GM18907 (cell line): ENCODE data around the gene ST6GAL2.

Experiments
- ATAC-seq: cut with Tn5 transposase; IDR thresholded peaks from one replicate; pipeline ENCODE4 v1.9.1; 2021; ENCODE audit warnings: mild to moderate bottlenecking, moderate library complexity; ENCODE audit not compliant: unreplicated experiment

The ST6GAL2 gene

DNA sequence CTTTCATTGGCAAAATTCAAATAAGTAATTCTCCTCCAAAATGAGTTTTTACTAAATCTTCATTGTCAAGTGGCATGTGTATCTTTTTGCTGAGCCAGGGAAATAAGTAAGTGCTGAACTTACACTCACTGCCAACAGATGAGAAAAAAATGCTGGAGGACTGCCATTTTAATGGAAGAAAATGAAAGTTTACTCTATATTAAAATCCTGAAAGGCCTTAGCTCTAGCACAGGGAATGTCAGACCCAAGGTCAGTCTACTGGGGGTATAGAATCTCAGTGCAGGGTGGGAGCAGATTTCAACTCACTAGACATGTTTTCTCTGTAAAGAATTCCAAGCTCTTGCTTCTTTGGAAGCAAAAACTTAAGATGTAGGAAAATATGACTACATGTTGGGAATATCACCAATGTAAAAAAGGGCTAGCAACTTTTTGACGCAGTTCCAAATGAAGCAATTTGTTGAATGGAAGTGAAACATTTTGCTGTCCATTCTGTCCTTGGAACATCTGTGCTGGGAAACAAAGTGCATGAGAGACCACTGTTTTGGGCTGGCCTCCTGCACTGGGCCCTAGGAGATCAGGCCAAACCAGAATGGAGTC lies 127.0 kb downstream of the ST6GAL2 start:
- ATAC-seq = no peak
